ENCODE measurements around the gene TPCN1.

DNA sequence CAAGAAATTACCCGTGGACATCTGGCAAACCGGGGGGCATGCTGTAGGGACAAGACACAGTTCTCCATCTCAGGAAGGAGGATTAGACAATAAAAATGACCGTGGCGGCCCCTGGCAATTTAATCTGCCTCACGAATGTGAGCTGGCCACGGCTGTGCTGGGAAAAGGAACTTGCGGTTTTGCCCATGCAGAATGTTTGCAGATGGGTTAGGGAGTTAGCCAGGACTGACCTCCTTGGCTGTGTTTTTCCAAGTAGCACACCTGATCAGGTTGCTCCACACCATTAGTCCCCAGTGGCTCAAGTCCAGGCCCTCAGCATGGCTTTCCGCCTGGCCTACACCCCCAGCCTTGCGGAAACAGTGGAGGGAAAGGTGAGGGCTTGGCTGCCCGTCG lies 20.8 kb downstream of the TPCN1 start:
- TF ChIP-seq, protein P1, sequence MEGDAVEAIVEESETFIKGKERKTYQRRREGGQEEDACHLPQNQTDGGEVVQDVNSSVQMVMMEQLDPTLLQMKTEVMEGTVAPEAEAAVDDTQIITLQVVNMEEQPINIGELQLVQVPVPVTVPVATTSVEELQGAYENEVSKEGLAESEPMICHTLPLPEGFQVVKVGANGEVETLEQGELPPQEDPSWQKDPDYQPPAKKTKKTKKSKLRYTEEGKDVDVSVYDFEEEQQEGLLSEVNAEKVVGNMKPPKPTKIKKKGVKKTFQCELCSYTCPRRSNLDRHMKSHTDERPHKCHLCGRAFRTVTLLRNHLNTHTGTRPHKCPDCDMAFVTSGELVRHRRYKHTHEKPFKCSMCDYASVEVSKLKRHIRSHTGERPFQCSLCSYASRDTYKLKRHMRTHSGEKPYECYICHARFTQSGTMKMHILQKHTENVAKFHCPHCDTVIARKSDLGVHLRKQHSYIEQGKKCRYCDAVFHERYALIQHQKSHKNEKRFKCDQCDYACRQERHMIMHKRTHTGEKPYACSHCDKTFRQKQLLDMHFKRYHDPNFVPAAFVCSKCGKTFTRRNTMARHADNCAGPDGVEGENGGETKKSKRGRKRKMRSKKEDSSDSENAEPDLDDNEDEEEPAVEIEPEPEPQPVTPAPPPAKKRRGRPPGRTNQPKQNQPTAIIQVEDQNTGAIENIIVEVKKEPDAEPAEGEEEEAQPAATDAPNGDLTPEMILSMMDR (conservative IDR thresholded peaks at IDR 0.05; ENCODE audit: low read depth, low read length) = no peak
- no peak for TF ChIP-seq EZH2phosphoT487 (IDR thresholded peaks at IDR 0.05; ENCODE audit: borderline replicate concordance, low read length)
- no peak for TF ChIP-seq EZH2 (IDR thresholded peaks at IDR 0.05; ENCODE audit: low read length, unreplicated experiment)

All from PC-3 (cell line).